H1 (cell line): ENCODE data around the gene BTBD9. TPM values are rescaled to one million over a fixed set of nuclear protein-coding genes. Genes with fewer than 3 reads are reported as not detected.

Source experiments
- CTCF ChIA-PET: fragments of 300-600 bp; sonication (Branson Sonifier 250); formaldehyde crosslinking; loops from one replicate; lab custom pipeline; 2021; ENCODE audit not compliant: partially characterized antibody; lab: Charles Lee
- POLR2A ChIA-PET: fragments of 300-600 bp; sonication (Branson Sonifier 250); formaldehyde crosslinking; loops from one replicate; lab custom pipeline; 2021; ENCODE audit warnings: inconsistent platforms; ENCODE audit not compliant: partially characterized antibody; lab: Charles Lee
- DNase-seq, 2 experiments: peaks; one replicate each; pipeline versions ENCODE4 v3.0.0 to v3.0.0-alpha.2; 2010 to 2022; ENCODE audit warnings: low spot score in 2 of 2, low read depth in 1 of 2, mixed read lengths in 1 of 2
- FAIRE-seq: peaks from 2 replicates; lab custom pipeline; 2011; peaks lifted over from hg19 to GRCh38; lab: Jason Lieb, UNC
- H2AFZ ChIP-seq: 2 replicates; pipeline ENCODE4 v1.8.1; 2012; ENCODE audit warnings: low read length, inconsistent platforms
- H2AK5ac ChIP-seq: 2 replicates; pipeline ENCODE4 v1.6.1; 2013; ENCODE audit warnings: low read depth, low read length
- H2BK120ac ChIP-seq: replicated peaks from 2 replicates; pipeline ENCODE3; 2013; ENCODE audit warnings: low read depth, low read length, inconsistent platforms
- H2BK12ac ChIP-seq: 2 replicates; pipeline ENCODE4 v1.6.1; 2013; ENCODE audit warnings: low read depth, low read length
- H2BK15ac ChIP-seq: 2 replicates; pipeline ENCODE4 v1.6.1; 2013; ENCODE audit warnings: low read length
- H2BK20ac ChIP-seq: 2 replicates; pipeline ENCODE4 v1.6.1; 2013; ENCODE audit warnings: low read length
- H2BK5ac ChIP-seq: 2 replicates; pipeline ENCODE4 v1.6.1; 2013; ENCODE audit warnings: low read depth, low read length
- H3K14ac ChIP-seq: 2 replicates; pipeline ENCODE4 v1.6.1; 2013; ENCODE audit warnings: inconsistent platforms; ENCODE audit not compliant: insufficient read length
- H3K18ac ChIP-seq: 2 replicates; pipeline ENCODE4 v1.6.1; 2013; ENCODE audit warnings: low read length; ENCODE audit errors: extremely low read depth
- H3K23ac ChIP-seq: 2 replicates; pipeline ENCODE4 v1.6.1; 2013; ENCODE audit warnings: inconsistent platforms; ENCODE audit not compliant: insufficient read length
- H3K23me2 ChIP-seq: 2 replicates; pipeline ENCODE4 v1.6.1; 2013; ENCODE audit warnings: low read depth, low read length
- H3K27ac ChIP-seq: 2 replicates; pipeline ENCODE4 v1.6.1; 2011; ENCODE audit warnings: low read depth, low read length, inconsistent platforms
- H3K27me3 ChIP-seq, 4 experiments: replicated peaks in 1 of 4; 1 replicate in 1 of 4; 2 replicates in 3 of 4; pipeline versions ENCODE4 v1.6.1 to v1.8.1; 2011 to 2013; ENCODE audit warnings: low read length in 3 of 4, mild to moderate bottlenecking in 3 of 4, inconsistent platforms in 2 of 4, mixed read lengths in 2 of 4, moderate library complexity in 1 of 4; ENCODE audit not compliant: control insufficient read depth in 3 of 4, insufficient read depth in 3 of 4; ENCODE audit errors: extremely low read depth in 1 of 4
- H3K36me3 ChIP-seq, 4 experiments: 2 replicates each; pipeline versions ENCODE4 v1.6.1 to v1.8.1; 2011 to 2013; ENCODE audit warnings: mild to moderate bottlenecking in 4 of 4, low read length in 3 of 4, moderate library complexity in 2 of 4, control low read depth in 1 of 4, inconsistent platforms in 1 of 4; ENCODE audit not compliant: insufficient read depth in 4 of 4, control insufficient read depth in 2 of 4
- H3K4ac ChIP-seq: replicated peaks from 2 replicates; pipeline ENCODE3; 2013; ENCODE audit warnings: low read length, low read depth, mixed read lengths, inconsistent platforms; ENCODE audit not compliant: insufficient read length
- H3K4me1 ChIP-seq, 4 experiments: replicated peaks in 1 of 4; 1 replicate in 1 of 4; 2 replicates in 3 of 4; pipeline versions ENCODE4 v1.6.1 to v1.8.1; 2011 to 2013; ENCODE audit warnings: low read length in 3 of 4, inconsistent platforms in 2 of 4, mixed read lengths in 1 of 4; ENCODE audit not compliant: insufficient read depth in 4 of 4, control insufficient read depth in 3 of 4
- H3K4me2 ChIP-seq, 2 experiments: 2 replicates each; pipeline versions ENCODE4 v1.6.1 to v1.8.1; 2011 to 2013; ENCODE audit warnings: low read depth in 2 of 2, low read length in 2 of 2, control low read depth in 1 of 2, inconsistent platforms in 1 of 2, mild to moderate bottlenecking in 1 of 2; ENCODE audit not compliant: insufficient read depth in 1 of 2
- H3K4me3 ChIP-seq, 4 experiments: fragments of 200-600, 300-600 bp in 1 of 4; sonication (generic), shearing (Covaris generic), sonication (Bioruptor Twin) in 1 of 4; 2 replicates each; pipeline versions ENCODE4 v1.5.1 to v1.8.1; 2011 to 2016; ENCODE audit warnings: low read length in 4 of 4, low read depth in 3 of 4, control low read depth in 2 of 4, inconsistent platforms in 2 of 4, mild to moderate bottlenecking in 2 of 4, mixed read lengths in 1 of 4, moderate library complexity in 1 of 4; ENCODE audit not compliant: insufficient read depth in 2 of 4; ENCODE audit errors: extremely low read depth in 1 of 4
- H3K56ac ChIP-seq: replicated peaks from 2 replicates; pipeline ENCODE3; 2013; ENCODE audit warnings: low read depth, mild to moderate bottlenecking, mixed read lengths, low read length, inconsistent platforms; ENCODE audit not compliant: insufficient read length
- H3K79me1 ChIP-seq: 2 replicates; pipeline ENCODE4 v1.6.1; 2013; ENCODE audit warnings: low read depth, low read length, control low read depth
- H3K79me2 ChIP-seq, 2 experiments: 2 replicates each; pipeline versions ENCODE4 v1.6.1 to v1.8.1; 2012 to 2013; ENCODE audit warnings: low read length in 2 of 2, mild to moderate bottlenecking in 2 of 2, inconsistent platforms in 1 of 2; ENCODE audit not compliant: insufficient read depth in 2 of 2, control insufficient read depth in 1 of 2
- H3K9ac ChIP-seq, 4 experiments: replicated peaks in 1 of 4; 1 replicate in 1 of 4; 2 replicates in 3 of 4; pipeline versions ENCODE4 v1.6.1 to v1.8.1; 2011 to 2013; ENCODE audit warnings: low read depth in 3 of 4, low read length in 3 of 4, control low read depth in 2 of 4, mild to moderate bottlenecking in 2 of 4, moderate library complexity in 2 of 4, inconsistent platforms in 1 of 4; ENCODE audit errors: extremely low read depth in 1 of 4
- H3K9me3 ChIP-seq, 2 experiments: 2 replicates each; pipeline versions ENCODE4 v1.6.1 to v1.8.1; 2012 to 2013; ENCODE audit warnings: mild to moderate bottlenecking in 2 of 2, moderate library complexity in 2 of 2, control low read depth in 1 of 2, inconsistent platforms in 1 of 2, low read depth in 1 of 2, low read length in 1 of 2, mixed read lengths in 1 of 2; ENCODE audit not compliant: insufficient read depth in 2 of 2
- H4K20me1 ChIP-seq, 2 experiments: replicated peaks in 1 of 2; 2 replicates each; pipeline versions ENCODE3 to v1.8.1; 2011 to 2013; ENCODE audit warnings: inconsistent platforms in 2 of 2, low read length in 2 of 2, mild to moderate bottlenecking in 1 of 2; ENCODE audit not compliant: insufficient read depth in 2 of 2, control insufficient read depth in 1 of 2
- H4K5ac ChIP-seq: 2 replicates; pipeline ENCODE4 v1.6.1; 2013; ENCODE audit warnings: low read length, low read depth, mixed read lengths, inconsistent platforms; ENCODE audit not compliant: insufficient read length
- H4K8ac ChIP-seq: 2 replicates; pipeline ENCODE4 v1.8.0; 2013; ENCODE audit warnings: mild to moderate bottlenecking, moderate library complexity, low read length, inconsistent platforms; ENCODE audit not compliant: insufficient read depth; ENCODE audit errors: extremely low read depth
- H4K91ac ChIP-seq: replicated peaks from 2 replicates; pipeline ENCODE3; 2013; ENCODE audit warnings: low read length, mixed read lengths, inconsistent platforms; ENCODE audit not compliant: insufficient read length
- CBX8 ChIP-seq: fragments of 300-800, 300-1000 bp; sonication (generic); IDR thresholded peaks from 2 replicates; pipeline ENCODE4 v1.7.1; 2016; ENCODE audit warnings: low read depth, low read length, borderline replicate concordance
- CTCF ChIP-seq, 3 experiments: IDR thresholded peaks; 1 replicate in 2 of 3; 2 replicates in 1 of 3; pipeline versions ENCODE4 v1.5.1 to v1.6.1; 2011; ENCODE audit warnings: low read length in 3 of 3, mild to moderate bottlenecking in 3 of 3, inconsistent platforms in 2 of 3, low read depth in 1 of 3, moderate library complexity in 1 of 3; ENCODE audit not compliant: insufficient read depth in 1 of 3; ENCODE audit errors: control extremely low read depth in 1 of 3
- NANOG ChIP-seq: IDR thresholded peaks from 2 replicates; pipeline ENCODE4 v1.6.1; 2011; ENCODE audit warnings: low read length, low read depth, mild to moderate bottlenecking, inconsistent platforms; ENCODE audit not compliant: insufficient read depth, poor library complexity, severe bottlenecking
- RAD21 ChIP-seq, 2 experiments: IDR thresholded peaks in 1 of 2; conservative IDR thresholded peaks in 1 of 2; 2 replicates each; pipeline ENCODE4 v1.6.1; 2011; ENCODE audit warnings: low read depth in 2 of 2, low read length in 2 of 2, improper control_type of control experiment in 1 of 2, inconsistent platforms in 1 of 2, mild to moderate bottlenecking in 1 of 2, moderate library complexity in 1 of 2
- YY1 ChIP-seq: IDR thresholded peaks from 2 replicates; pipeline ENCODE4 v1.6.1; 2011; ENCODE audit warnings: low read depth, mild to moderate bottlenecking, low read length
- WGBS, 2 experiments: shearing (Covaris generic) in 1 of 2; methylation state at CpG; one replicate each; pipeline versions ENCODE4 v1.1.6 to v1.1.7; 2013 to 2015; ENCODE audit warnings: low lambda C conversion rate in 2 of 2, mixed read lengths in 2 of 2, inconsistent platforms in 1 of 2, low coverage in 1 of 2, missing lambda C conversion rate in 1 of 2; ENCODE audit not compliant: insufficient replicate concordance in 2 of 2, insufficient coverage in 1 of 2, insufficient read length in 1 of 2; ENCODE audit errors: extremely low coverage in 1 of 2, missing lambda C conversion rate in 1 of 2; 5-methylcytosine and 5-hydroxymethylcytosine counted together
- polyA plus RNA-seq, 7 experiments: library from polyadenylated mRNA; depleted of rRNA in 3 of 7; stranded (reverse) in 5 of 7; unstranded in 2 of 7; fragments of >200 nt in 5 of 7; fragments of 200-250 nt in 2 of 7; gene quantifications; 1 replicate in 5 of 7; 2 replicates in 1 of 7; 4 replicates in 1 of 7; pipeline versions ENCODE4 v1.2.1 to v1.2.3, GENCODE V29; 2011 to 2013; ENCODE audit warnings: missing spikeins in 2 of 7, mixed read lengths in 2 of 7
- total RNA-seq: library from RNA; stranded (reverse); fragmentation: NEBNext Ultra II Directional; extraction: Animal tissue kit (Norgen Biotek cat#: 25700); gene quantifications from 2 replicates; pipeline ENCODE4 v1.2.1, GENCODE V29; 2021

Gene BTBD9
- total and polyA plus RNA-seq, 2 of the 8 experiments (the other 6 are each of a cell fraction or from before 2014, with no cell fraction given), result 0.92 to 4.1 TPM

GRCh38 chr6:38187325-38187724, 452.4 kb downstream of the BTBD9 start:
- whole genome bisulfite sequencing, 2 experiments, result 44% methylated on average over 8 of the region's 8 CpGs; no CpG with 5 or more reads in 1 of the 2 experiments
- H2BK15ac ChIP-seq, result no peak overlapping the region; the same call in 1 of the 2 replicates
- H4K20me1 ChIP-seq, result no peaks in the 10 kb centered on the region
- H2AFZ ChIP-seq, result peak overlapping the region; percentile 75; the same call in 1 of the 2 replicates
- H2BK120ac ChIP-seq, result no peak overlapping the region
- H2BK5ac ChIP-seq, result no peak overlapping the region
- ChIA-PET CTCF (interaction anchor here (0.7 to 3.1 kb wide), 14 partner anchors 11 to 288 kb away, joined by 3 to 12 read pairs (median 4); no protein-coding TSS in a partner anchor), POLR2A (interaction anchor here (0.8 to 1.4 kb wide), 4 partner anchors 10 to 31 kb away, joined by 3 to 4 read pairs (median 4); no protein-coding TSS in a partner anchor)
- H3K56ac ChIP-seq, result no peak overlapping the region
- no peak overlapping the region for H3K18ac ChIP-seq
- H3K4ac ChIP-seq, result no peak overlapping the region
- no peaks in the 10 kb centered on the region for H3K79me1 ChIP-seq
- DNase-seq (no peak), FAIRE-seq (no peak)
- H2AK5ac ChIP-seq, result 0 out of 2 replicates have a peak overlapping the region, but pooled peaks have one; percentile 54
- H3K14ac ChIP-seq, result no peak overlapping the region
- peaks cover 3 to 20% (median 11%) of the 10 kb centered on the region in 4 experiments for H3K4me1 ChIP-seq
- no peaks in the 10 kb centered on the region for H3K36me3 ChIP-seq
- no peak overlapping the region for H4K91ac ChIP-seq
- no peaks in the 10 kb centered on the region for H3K27me3 ChIP-seq
- H3K27ac ChIP-seq, result no peak overlapping the region
- no peaks in the 10 kb centered on the region for H3K23me2 ChIP-seq
- no peak overlapping the region for H3K4me3 ChIP-seq
- no peaks in the 10 kb centered on the region for H3K9me3 ChIP-seq
- TF ChIP-seq CBX8, result no peak
- peak; percentile 12 to 48 (median 35); a peak in 2 of 4 replicates for TF ChIP-seq CTCF (IDR thresholded peaks at IDR 0.05; ENCODE audit: control extremely low read depth in 1 of 3, insufficient read depth in 1 of 3, low read depth in 1 of 3, low read length in 3 of 3)
- no peak for TF ChIP-seq YY1
- peak; percentile 60 to 69 for TF ChIP-seq RAD21 (IDR thresholded peaks at IDR 0.05 in 1 of 2, conservative IDR thresholded peaks at IDR 0.05 in 1 of 2; ENCODE audit: low read depth in 2 of 2, low read length in 2 of 2)
- no peak for TF ChIP-seq NANOG
- no peak overlapping the region for H4K8ac ChIP-seq
- H4K5ac ChIP-seq, result no peak overlapping the region
- no peak overlapping the region for H2BK20ac ChIP-seq
- H3K23ac ChIP-seq, result no peak overlapping the region
- no peak overlapping the region; the same call in 1 of the 2 replicates for H2BK12ac ChIP-seq
- no peak overlapping the region for H3K4me2 ChIP-seq
- H3K79me2 ChIP-seq, result no peaks in the 10 kb centered on the region
- no peak overlapping the region for H3K9ac ChIP-seq
